Lower leg skin (tissue), 3 donors: Measurements from ENCODE around the gene TSHZ2.

Experiments used
- POLR2A ChIP-seq, 2 donors: fragments of 450-650 bp; IDR thresholded peaks; one replicate each; pipeline ENCODE4 v1.6.1; 2016 to 2017; ENCODE audit warnings: antibody characterized with exemption in 2 of 2, mild to moderate bottlenecking in 1 of 2, moderate library complexity in 1 of 2
- TF ChIP-seq, protein P1 (sequence below), 3 donors: fragments of 450-650 bp; IDR thresholded peaks; one replicate each; pipeline ENCODE4 v1.5.1; 2016; ENCODE audit warnings: antibody characterized with exemption in 3 of 3, mild to moderate bottlenecking in 3 of 3, moderate library complexity in 2 of 3

DNA sequence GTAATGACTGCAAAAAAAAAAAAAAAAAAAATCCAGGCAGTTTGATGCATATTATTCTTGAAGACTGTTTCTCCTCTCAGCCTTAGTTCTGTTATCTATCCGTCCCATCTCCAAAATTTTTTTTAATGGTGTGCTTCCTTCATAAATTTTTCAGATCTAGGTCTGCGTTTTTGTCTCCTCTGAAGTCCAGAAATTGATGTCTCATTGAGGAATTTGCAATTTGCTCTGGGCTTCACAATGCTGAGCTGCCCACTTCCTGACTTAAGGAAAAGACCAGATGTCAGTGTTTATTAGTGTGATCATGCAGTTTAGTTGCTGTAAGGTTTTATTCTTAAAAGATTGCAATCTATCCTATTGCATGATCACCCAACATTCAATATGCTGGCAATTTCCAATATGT is 323.9 kb downstream of the TSHZ2 start:
- TF ChIP-seq, protein P1, sequence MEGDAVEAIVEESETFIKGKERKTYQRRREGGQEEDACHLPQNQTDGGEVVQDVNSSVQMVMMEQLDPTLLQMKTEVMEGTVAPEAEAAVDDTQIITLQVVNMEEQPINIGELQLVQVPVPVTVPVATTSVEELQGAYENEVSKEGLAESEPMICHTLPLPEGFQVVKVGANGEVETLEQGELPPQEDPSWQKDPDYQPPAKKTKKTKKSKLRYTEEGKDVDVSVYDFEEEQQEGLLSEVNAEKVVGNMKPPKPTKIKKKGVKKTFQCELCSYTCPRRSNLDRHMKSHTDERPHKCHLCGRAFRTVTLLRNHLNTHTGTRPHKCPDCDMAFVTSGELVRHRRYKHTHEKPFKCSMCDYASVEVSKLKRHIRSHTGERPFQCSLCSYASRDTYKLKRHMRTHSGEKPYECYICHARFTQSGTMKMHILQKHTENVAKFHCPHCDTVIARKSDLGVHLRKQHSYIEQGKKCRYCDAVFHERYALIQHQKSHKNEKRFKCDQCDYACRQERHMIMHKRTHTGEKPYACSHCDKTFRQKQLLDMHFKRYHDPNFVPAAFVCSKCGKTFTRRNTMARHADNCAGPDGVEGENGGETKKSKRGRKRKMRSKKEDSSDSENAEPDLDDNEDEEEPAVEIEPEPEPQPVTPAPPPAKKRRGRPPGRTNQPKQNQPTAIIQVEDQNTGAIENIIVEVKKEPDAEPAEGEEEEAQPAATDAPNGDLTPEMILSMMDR (IDR thresholded peaks at IDR 0.05) = no peak
- no peak for TF ChIP-seq POLR2A (IDR thresholded peaks at IDR 0.05)
